Measurements from ENCODE around the gene PARD3B. TPM values are rescaled to one million over a fixed set of nuclear protein-coding genes. Genes with fewer than 3 reads are reported as not detected.

PARD3B gene
- total RNA-seq, 1 donor from 2014 or later: 6.5 TPM

DNA sequence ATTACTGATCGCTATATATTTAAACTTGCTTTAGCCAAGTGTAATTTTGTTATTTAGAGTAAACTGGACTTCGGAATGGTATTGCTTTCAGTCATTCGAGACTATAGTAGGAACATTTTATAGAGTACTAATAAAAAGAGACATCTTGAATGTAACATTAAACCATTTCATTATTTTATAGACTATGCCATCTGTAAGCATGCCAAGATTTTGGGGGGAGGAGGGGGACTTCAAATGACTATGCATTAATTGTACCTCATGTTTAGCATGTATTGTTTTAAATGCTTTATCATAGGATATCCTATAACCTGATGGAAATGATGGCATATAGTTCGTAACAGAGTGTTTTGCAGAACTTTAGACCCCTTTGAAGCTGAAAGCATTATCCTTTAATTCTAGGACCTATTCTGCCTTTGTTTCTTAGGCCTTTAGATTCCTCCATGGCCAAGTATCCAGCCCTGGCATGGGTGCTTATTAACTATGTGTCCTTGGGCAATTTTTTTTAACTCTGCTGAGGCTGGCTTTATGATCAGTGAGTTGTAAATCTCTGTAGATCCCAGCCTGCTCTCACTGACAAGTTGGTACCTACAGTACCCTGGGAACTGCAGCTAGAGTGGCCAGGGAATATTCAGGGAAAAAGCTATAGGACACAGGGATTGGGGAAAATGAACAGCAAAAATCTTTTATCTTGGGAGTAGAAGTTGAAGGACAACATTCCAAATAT lies 93.4 kb downstream of the PARD3B start:
- Histone ChIP-seq H3K27me3 (ENCODE audit: control insufficient read depth, insufficient read depth, low read length) (no peaks in the 10 kb centered on the region), H3K36me3 (ENCODE audit: control insufficient read depth, insufficient read depth, low read length) (no peaks in the 10 kb centered on the region), H3K4me3 (ENCODE audit: low read depth, low read length) (no peak overlapping the region)
- DNase-seq (ENCODE audit: low read depth): no peak
- TF ChIP-seq, protein P1, sequence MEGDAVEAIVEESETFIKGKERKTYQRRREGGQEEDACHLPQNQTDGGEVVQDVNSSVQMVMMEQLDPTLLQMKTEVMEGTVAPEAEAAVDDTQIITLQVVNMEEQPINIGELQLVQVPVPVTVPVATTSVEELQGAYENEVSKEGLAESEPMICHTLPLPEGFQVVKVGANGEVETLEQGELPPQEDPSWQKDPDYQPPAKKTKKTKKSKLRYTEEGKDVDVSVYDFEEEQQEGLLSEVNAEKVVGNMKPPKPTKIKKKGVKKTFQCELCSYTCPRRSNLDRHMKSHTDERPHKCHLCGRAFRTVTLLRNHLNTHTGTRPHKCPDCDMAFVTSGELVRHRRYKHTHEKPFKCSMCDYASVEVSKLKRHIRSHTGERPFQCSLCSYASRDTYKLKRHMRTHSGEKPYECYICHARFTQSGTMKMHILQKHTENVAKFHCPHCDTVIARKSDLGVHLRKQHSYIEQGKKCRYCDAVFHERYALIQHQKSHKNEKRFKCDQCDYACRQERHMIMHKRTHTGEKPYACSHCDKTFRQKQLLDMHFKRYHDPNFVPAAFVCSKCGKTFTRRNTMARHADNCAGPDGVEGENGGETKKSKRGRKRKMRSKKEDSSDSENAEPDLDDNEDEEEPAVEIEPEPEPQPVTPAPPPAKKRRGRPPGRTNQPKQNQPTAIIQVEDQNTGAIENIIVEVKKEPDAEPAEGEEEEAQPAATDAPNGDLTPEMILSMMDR (IDR thresholded peaks at IDR 0.05; ENCODE audit: insufficient read depth, low read length, poor library complexity, severe bottlenecking): no peak

DNA sequence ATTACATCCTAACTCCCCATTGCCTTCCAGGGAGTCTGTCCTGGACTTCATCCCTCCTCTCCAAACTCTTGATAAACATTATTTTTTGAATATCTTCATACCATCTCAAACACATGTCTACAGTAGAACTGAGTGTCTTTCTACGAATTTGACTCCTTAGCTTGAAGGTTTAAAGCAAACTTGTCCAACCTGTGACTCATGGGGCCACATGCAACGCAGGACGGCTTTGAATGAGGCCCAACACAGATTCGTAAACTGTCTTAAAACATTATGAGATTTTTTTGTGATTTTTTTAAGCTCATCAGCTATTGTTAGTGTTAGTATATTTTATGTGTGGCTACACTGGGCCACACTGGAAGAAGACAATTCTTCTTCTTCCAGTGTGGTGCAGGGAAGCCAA lies 98.1 kb downstream of the PARD3B start:
- H3K36me3 ChIP-seq (ENCODE audit: control insufficient read depth, insufficient read depth, low read length): no peaks in the 10 kb centered on the region
- TF ChIP-seq, protein P1 (IDR thresholded peaks at IDR 0.05; ENCODE audit: insufficient read depth, low read length, poor library complexity, severe bottlenecking): no peak
- no peak overlapping the region for H3K4me3 ChIP-seq (ENCODE audit: low read depth, low read length)
- DNase-seq (ENCODE audit: low read depth): no peak
- no peaks in the 10 kb centered on the region for H3K27me3 ChIP-seq (ENCODE audit: control insufficient read depth, insufficient read depth, low read length)

DNA sequence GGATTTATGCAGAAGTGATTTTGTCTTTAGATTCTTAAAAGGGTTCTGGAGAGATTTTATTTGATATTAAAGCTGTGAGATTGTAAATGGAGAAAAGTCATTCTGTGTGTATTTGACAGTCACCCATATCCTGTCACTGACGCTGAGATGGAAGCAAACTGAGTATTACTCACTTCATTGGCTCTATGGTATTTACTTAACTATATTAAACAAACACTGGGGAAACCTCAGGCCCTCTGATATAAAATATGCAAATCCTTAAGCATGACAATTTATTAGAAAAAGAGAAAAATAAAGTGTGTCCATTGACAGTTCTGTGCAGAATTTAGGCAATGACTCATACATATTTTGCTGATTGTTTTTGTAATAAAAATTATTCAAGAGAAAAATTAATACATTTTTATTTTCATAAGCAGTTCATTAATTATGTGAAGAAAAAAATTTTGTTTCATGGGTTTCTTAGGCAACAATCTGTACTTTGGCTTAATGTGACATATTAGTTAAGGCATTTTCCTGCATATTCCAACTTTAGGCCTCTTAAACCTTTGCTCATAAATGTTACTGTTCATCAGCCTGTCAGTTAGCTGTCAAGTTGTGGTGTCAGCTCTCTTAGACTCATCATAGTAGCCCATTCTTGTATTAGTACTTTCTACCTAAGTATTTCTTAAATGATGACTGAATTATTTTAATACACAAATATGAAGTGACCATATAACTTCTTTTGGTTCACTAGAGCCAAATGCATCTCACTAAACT lies 99.9 kb downstream of the PARD3B start:
- Histone ChIP-seq H3K36me3 (ENCODE audit: control insufficient read depth, insufficient read depth, low read length) (no peaks in the 10 kb centered on the region), H3K27me3 (ENCODE audit: control insufficient read depth, insufficient read depth, low read length) (no peaks in the 10 kb centered on the region), H3K4me3 (ENCODE audit: low read depth, low read length) (no peak overlapping the region)
- DNase-seq (ENCODE audit: low read depth): no peak
- TF ChIP-seq, protein P1 (IDR thresholded peaks at IDR 0.05; ENCODE audit: insufficient read depth, low read length, poor library complexity, severe bottlenecking): no peak

DNA sequence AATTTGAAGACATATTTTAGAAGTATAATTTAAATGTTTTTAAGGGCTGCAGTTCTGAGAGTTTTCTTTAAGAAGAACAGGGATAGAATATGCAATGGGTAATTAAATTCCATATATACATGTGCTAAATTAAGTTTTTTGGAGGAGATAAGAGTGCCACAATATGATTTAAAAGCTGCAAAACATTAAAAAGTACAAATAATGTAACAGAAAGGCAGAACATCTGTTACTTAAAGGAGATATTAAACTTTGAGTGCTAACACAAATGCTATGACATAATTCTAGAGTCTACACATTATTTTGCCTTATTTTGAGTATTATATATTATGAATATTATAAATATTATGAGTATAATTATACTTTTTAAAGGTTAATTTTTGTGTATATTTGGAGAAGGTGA lies 102.4 kb downstream of the PARD3B start:
- no peak overlapping the region for H3K4me3 ChIP-seq (ENCODE audit: low read depth, low read length)
- H3K36me3 ChIP-seq (ENCODE audit: control insufficient read depth, insufficient read depth, low read length): no peaks in the 10 kb centered on the region
- TF ChIP-seq, protein P1 (IDR thresholded peaks at IDR 0.05; ENCODE audit: insufficient read depth, low read length, poor library complexity, severe bottlenecking): no peak
- no peaks in the 10 kb centered on the region for H3K27me3 ChIP-seq (ENCODE audit: control insufficient read depth, insufficient read depth, low read length)
- DNase-seq (ENCODE audit: low read depth): no peak

DNA sequence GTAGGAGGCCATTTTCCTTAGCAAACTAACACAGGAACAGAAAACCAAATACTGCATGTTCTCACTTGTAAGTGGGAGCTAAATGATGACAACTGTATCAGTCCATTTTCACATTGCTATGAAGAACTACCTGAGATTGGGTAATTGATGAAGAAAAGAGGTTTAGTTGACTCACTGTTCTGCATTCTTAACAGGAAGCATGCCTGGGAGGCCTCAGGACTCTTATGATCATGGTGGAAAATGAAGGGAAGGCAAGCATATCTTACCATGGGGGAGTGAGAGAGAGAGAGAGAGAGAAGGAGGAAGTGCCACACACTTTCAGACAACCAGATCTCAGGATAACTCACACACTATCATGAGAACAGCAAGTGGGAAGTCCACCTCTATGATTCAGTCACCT lies 105.3 kb downstream of the PARD3B start:
- Histone ChIP-seq H3K36me3 (ENCODE audit: control insufficient read depth, insufficient read depth, low read length) (no peaks in the 10 kb centered on the region), H3K27me3 (ENCODE audit: control insufficient read depth, insufficient read depth, low read length) (no peaks in the 10 kb centered on the region), H3K4me3 (ENCODE audit: low read depth, low read length) (no peak overlapping the region)
- TF ChIP-seq, protein P1 (IDR thresholded peaks at IDR 0.05; ENCODE audit: insufficient read depth, low read length, poor library complexity, severe bottlenecking): no peak
- no peak for DNase-seq (ENCODE audit: low read depth)

Measured in kidney epithelial cell (primary cell).